Fibroblast of the aortic adventitia (primary cell): ENCODE results near the gene PDE11A. TPM values are rescaled to one million over a fixed set of nuclear protein-coding genes. Genes with fewer than 3 reads are reported as not detected.

Experiments
- DNase-seq: peaks from one replicate; pipeline ENCODE4 v3.0.0-alpha.2; 2010; ENCODE audit warnings: low read depth
- H3K4me3 ChIP-seq: 2 replicates; pipeline ENCODE4 v1.5.1; 2011; ENCODE audit warnings: low read depth, mild to moderate bottlenecking, control low read depth, low read length, moderate library complexity
- CTCF ChIP-seq: IDR thresholded peaks from 2 replicates; pipeline ENCODE4 v1.5.1; 2011; ENCODE audit warnings: mild to moderate bottlenecking, low read length, control low read depth, inconsistent platforms; ENCODE audit not compliant: insufficient read depth
- total RNA-seq: library from RNA; depleted of rRNA; stranded (reverse); fragments of >200 nt; gene quantifications from 2 replicates; pipeline ENCODE4 v1.2.3, GENCODE V29; 2012; ENCODE audit warnings: low replicate concordance

Gene PDE11A
- total RNA-seq, 1 donor, result not detected

GRCh38 chr2:177741866-177742265 is 330.7 kb downstream of the PDE11A start:
- no peak for TF ChIP-seq CTCF
- DNase-seq, result no peak
- H3K4me3 ChIP-seq, result no peak overlapping the region

GRCh38 chr2:177740700-177741099 is 331.9 kb downstream of the PDE11A start:
- no peak for DNase-seq
- TF ChIP-seq CTCF, result no peak
- no peak overlapping the region for H3K4me3 ChIP-seq

GRCh38 chr2:177738461-177739235 is 333.9 kb downstream of the PDE11A start:
- no peak for TF ChIP-seq CTCF
- no peak overlapping the region for H3K4me3 ChIP-seq
- no peak for DNase-seq

- no peak overlapping the region for H3K4me3 ChIP-seq
- no peak for DNase-seq
- no peak for TF ChIP-seq CTCF
These were observed 337.2 kb downstream of the PDE11A start for GRCh38 chr2:177735318-177735803.

GRCh38 chr2:177733322-177733855 is 339.2 kb downstream of the PDE11A start:
- TF ChIP-seq CTCF, result no peak
- H3K4me3 ChIP-seq, result no peak overlapping the region
- no peak for DNase-seq

- no peak for DNase-seq
- no peak overlapping the region for H3K4me3 ChIP-seq
These were observed 341.2 kb downstream of the PDE11A start for GRCh38 chr2:177731384-177731783.

More at GRCh38 chr2:177731384-177731783, 341.2 kb downstream of the PDE11A start:
- TF ChIP-seq CTCF, result no peak
